OCI-LY7 (cell line): Measurements from ENCODE around the gene IFNL3. TPM values are rescaled to one million over a fixed set of nuclear protein-coding genes. Genes with fewer than 3 reads are reported as not detected.

Experiments
- BruUV-seq: library from RNA; stranded (reverse); fragments of 400-500 nt; replicated peaks from 2 replicates; lab custom pipeline; 2021; lab: Mats Ljungman, UMichigan
- CTCF ChIA-PET: fragments of 300-600 bp; sonication (Branson Sonifier 250); formaldehyde crosslinking; loops from one replicate; lab custom pipeline; 2022; ENCODE audit warnings: antibody characterized with exemption; ENCODE audit not compliant: unreplicated experiment; lab: Charles Lee
- POLR2A ChIA-PET: fragments of 300-600 bp; sonication (Branson Sonifier 250); formaldehyde crosslinking; loops from one replicate; lab custom pipeline; 2022; ENCODE audit warnings: antibody characterized with exemption; lab: Charles Lee
- DNase-seq: peaks from one replicate; pipeline ENCODE4 v3.0.0-alpha.2; 2015; ENCODE audit warnings: low spot score
- H2AFZ ChIP-seq: fragments of 200-600 bp; sonication (generic), shearing (Covaris generic); 2 replicates; pipeline ENCODE4 v1.6.1; 2014; ENCODE audit warnings: mild to moderate bottlenecking, antibody characterized with exemption, low read length, moderate library complexity
- H3K27ac ChIP-seq: fragments of 200-600 bp; sonication (generic); 2 replicates; pipeline ENCODE4 v1.5.1; 2014; ENCODE audit warnings: mixed run types, low read depth, mild to moderate bottlenecking, moderate library complexity, low read length, inconsistent platforms; ENCODE audit not compliant: poor library complexity, severe bottlenecking
- H3K36me3 ChIP-seq: fragments of 200-600 bp; sonication (generic); 2 replicates; pipeline ENCODE4 v1.6.1; 2014; ENCODE audit warnings: mild to moderate bottlenecking, antibody characterized with exemption, low read length, moderate library complexity, mixed read lengths; ENCODE audit not compliant: insufficient read depth
- H3K4me1 ChIP-seq: fragments of 200-600 bp; sonication (generic); 2 replicates; pipeline ENCODE4 v1.5.1; 2014; ENCODE audit warnings: mild to moderate bottlenecking, low read length; ENCODE audit not compliant: insufficient read depth, poor library complexity, severe bottlenecking
- H3K4me2 ChIP-seq: fragments of 200-600 bp; sonication (generic); 2 replicates; pipeline ENCODE4 v1.6.1; 2014; ENCODE audit warnings: mild to moderate bottlenecking, low read length
- H3K4me3 ChIP-seq: fragments of 200-600 bp; sonication (generic); 2 replicates; pipeline ENCODE4 v1.5.1; 2014; ENCODE audit warnings: mild to moderate bottlenecking, low read depth, low read length; ENCODE audit not compliant: poor library complexity, severe bottlenecking
- H3K79me2 ChIP-seq: fragments of 200-600 bp; sonication (generic); 2 replicates; pipeline ENCODE4 v1.6.1; 2016; ENCODE audit warnings: low read depth, mild to moderate bottlenecking, low read length, moderate library complexity, mixed read lengths; ENCODE audit not compliant: insufficient read depth
- H3K9me2 ChIP-seq: fragments of 200-600 bp; sonication (generic); 2 replicates; pipeline ENCODE4 v1.6.1; 2016; ENCODE audit warnings: mild to moderate bottlenecking, low read length, mixed read lengths; ENCODE audit not compliant: insufficient read depth
- H3K9me3 ChIP-seq: fragments of 200-600 bp; sonication (generic); 2 replicates; pipeline ENCODE4 v1.6.1; 2014; ENCODE audit warnings: mild to moderate bottlenecking, mixed run types, low read length, mixed read lengths
- H4K20me1 ChIP-seq: fragments of 200-600 bp; sonication (generic); 2 replicates; pipeline ENCODE4 v1.6.1; 2014; ENCODE audit warnings: mild to moderate bottlenecking, antibody characterized with exemption, low read length, moderate library complexity, mixed read lengths; ENCODE audit not compliant: insufficient read depth
- EZH2phosphoT487 ChIP-seq: fragments of 200-600 bp; sonication (generic); IDR thresholded peaks from 2 replicates; pipeline ENCODE4 v1.6.1; 2018; ENCODE audit warnings: low read depth, borderline replicate concordance, mild to moderate bottlenecking, mixed run types, antibody characterized with exemption, low read length, moderate library complexity, mixed read lengths
- intact Hi-C: fragments of 100-400 bp; cut with micrococcal nuclease; formaldehyde crosslinking; loops from one replicate; pipeline ENCODE4 v1.10.0; 2022; ENCODE audit not compliant: unreplicated experiment
- total RNA-seq, 2 experiments: library from RNA; depleted of rRNA in 1 of 2; stranded (reverse); fragments of >200 nt in 1 of 2; shearing (Covaris generic) in 1 of 2; gene quantifications; 2 replicates each; pipeline ENCODE4 v1.2.3, GENCODE V29; 2014 to 2022
- TF ChIP-seq, protein P1 (sequence below): fragments of 200-600 bp; sonication (generic); conservative IDR thresholded peaks from 2 replicates; pipeline ENCODE4 v1.5.1; 2014; ENCODE audit warnings: mild to moderate bottlenecking, antibody characterized with exemption, low read length, moderate library complexity, mixed read lengths

Gene IFNL3
- total RNA-seq, 2 experiments from 2014 or later, result not detected

DNA sequence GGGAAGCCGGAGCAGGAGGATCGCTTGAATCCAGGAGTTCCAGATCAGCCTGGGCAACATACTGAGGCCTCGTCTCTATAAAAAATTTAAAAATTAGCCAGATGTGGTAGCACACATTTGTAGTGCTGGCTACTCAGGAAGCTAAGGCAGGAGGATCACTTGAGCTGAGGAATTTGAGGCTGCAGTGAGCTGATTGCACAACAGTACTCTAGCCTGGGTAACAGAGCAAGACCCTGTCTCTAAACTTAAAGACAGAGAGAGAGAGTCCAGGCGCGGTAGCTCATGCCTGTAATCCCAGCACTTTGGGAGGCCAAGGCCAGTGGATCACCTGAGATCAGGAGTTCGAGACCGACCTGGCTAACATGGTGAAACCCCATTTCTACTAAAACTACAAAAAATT, 4.4 kb downstream of the IFNL3 start:
- Histone ChIP-seq H2AFZ (no peak overlapping the region), H3K4me2 (no peak overlapping the region), H4K20me1 (no peaks in the 10 kb centered on the region), H3K4me3 (no peak overlapping the region), H3K36me3 (no peaks in the 10 kb centered on the region), H3K27ac (no peak overlapping the region), H3K4me1 (peaks cover 12% of the 10 kb centered on the region), H3K9me2 (no peaks in the 10 kb centered on the region), H3K79me2 (no peaks in the 10 kb centered on the region), H3K9me3 (no peaks in the 10 kb centered on the region)
- POLR2A ChIA-PET, result no interaction called here
- CTCF ChIA-PET, result no interaction called here
- BruUV-seq, result no TSS peak
- intact Hi-C loops, result no loop called here
- DNase-seq, result no peak
- TF ChIP-seq EZH2phosphoT487, result no peak
- TF ChIP-seq, protein P1, sequence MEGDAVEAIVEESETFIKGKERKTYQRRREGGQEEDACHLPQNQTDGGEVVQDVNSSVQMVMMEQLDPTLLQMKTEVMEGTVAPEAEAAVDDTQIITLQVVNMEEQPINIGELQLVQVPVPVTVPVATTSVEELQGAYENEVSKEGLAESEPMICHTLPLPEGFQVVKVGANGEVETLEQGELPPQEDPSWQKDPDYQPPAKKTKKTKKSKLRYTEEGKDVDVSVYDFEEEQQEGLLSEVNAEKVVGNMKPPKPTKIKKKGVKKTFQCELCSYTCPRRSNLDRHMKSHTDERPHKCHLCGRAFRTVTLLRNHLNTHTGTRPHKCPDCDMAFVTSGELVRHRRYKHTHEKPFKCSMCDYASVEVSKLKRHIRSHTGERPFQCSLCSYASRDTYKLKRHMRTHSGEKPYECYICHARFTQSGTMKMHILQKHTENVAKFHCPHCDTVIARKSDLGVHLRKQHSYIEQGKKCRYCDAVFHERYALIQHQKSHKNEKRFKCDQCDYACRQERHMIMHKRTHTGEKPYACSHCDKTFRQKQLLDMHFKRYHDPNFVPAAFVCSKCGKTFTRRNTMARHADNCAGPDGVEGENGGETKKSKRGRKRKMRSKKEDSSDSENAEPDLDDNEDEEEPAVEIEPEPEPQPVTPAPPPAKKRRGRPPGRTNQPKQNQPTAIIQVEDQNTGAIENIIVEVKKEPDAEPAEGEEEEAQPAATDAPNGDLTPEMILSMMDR, result no peak

DNA sequence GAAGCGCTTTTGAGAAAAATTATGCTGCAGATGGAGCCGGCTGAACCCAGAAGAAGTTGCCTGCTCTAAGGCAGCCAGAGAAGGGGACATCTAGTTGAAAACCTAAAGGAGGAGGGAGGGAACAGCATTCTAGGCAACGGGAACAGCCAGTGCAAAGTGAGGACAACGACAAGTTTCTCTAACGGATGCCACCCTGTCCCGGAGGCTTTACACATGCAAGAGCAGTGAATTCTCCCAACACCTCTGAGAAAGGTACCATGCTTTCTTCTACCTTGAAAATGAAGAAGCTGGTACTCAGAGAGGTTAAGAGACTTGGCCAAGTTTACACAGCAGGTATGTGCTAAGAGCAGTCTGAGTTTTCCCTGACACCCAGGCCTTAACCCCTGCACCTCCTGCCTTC, 5.9 kb downstream of the IFNL3 start:
- Histone ChIP-seq H4K20me1 (no peaks in the 10 kb centered on the region), H3K9me3 (no peaks in the 10 kb centered on the region), H3K9me2 (no peaks in the 10 kb centered on the region), H3K79me2 (no peaks in the 10 kb centered on the region), H3K4me3 (no peak overlapping the region), H3K27ac (no peak overlapping the region), H2AFZ (peak overlapping the region; percentile 85; the same call in 1 of the 2 replicates), H3K4me1 (peaks cover 12% of the 10 kb centered on the region), H3K4me2 (no peak overlapping the region), H3K36me3 (no peaks in the 10 kb centered on the region)
- BruUV-seq, result no TSS peak
- ChIA-PET POLR2A (no interaction called here), CTCF (no interaction called here)
- DNase-seq, result no peak
- intact Hi-C loops, result no loop called here
- TF ChIP-seq, protein P1, result no peak

DNA sequence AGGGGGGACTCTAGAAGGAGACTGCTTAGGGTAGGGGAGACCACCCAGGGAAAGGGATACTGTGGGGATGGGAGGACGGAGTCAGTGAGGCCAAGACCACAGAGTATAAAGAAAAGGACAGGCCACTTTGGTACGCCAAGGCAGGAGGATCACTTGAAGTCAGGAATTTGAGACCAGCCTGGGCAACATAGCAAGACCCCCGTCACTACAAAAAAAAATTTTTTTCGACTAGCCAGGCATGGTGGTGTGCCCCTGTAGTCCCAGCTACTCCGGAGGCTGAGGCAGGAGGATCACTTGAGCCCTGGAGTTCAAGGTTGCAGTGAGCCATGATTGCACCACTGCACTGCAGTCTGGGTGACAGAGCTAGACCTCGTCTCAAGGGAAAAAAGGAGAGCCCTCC, 6.6 kb downstream of the IFNL3 start:
- H3K27ac ChIP-seq, result no peak overlapping the region
- intact Hi-C loops, result no loop called here
- H2AFZ ChIP-seq, result peak overlapping the region; percentile 85
- H3K79me2 ChIP-seq, result no peaks in the 10 kb centered on the region
- H4K20me1 ChIP-seq, result no peaks in the 10 kb centered on the region
- H3K9me3 ChIP-seq, result no peaks in the 10 kb centered on the region
- ChIA-PET CTCF (no interaction called here), POLR2A (interaction anchor here (0.9 kb wide), 1 partner anchor 24 kb away, joined by 3 read pairs; no protein-coding TSS in a partner anchor)
- no TSS peak for BruUV-seq
- no peaks in the 10 kb centered on the region for H3K36me3 ChIP-seq
- TF ChIP-seq EZH2phosphoT487, result no peak
- TF ChIP-seq, protein P1, result no peak
- DNase-seq, result no peak
- peak overlapping the region; percentile 26 for H3K4me3 ChIP-seq
- no peaks in the 10 kb centered on the region for H3K9me2 ChIP-seq
- H3K4me2 ChIP-seq, result peak overlapping the region; percentile 62
- peaks cover 12% of the 10 kb centered on the region for H3K4me1 ChIP-seq
